Activated CD4-positive, alpha-beta T cell treated with anti-CD3 and anti-CD28 coated beads for 36 hours (primary cell): ENCODE results near the gene CPS1. TPM values are rescaled to one million over a fixed set of nuclear protein-coding genes. Genes with fewer than 3 reads are reported as not detected.

Experiments used
- ATAC-seq: fragments of 200-7000 bp; cut with Tn5 transposase; one replicate; pipeline ENCODE4 v1.10.0; 2021; ENCODE audit warnings: mild to moderate bottlenecking, moderate library complexity
- CTCF ChIA-PET: fragments of 350-600 bp; sonication (Branson Sonifier 250); formaldehyde crosslinking; loops from one replicate; lab custom pipeline; 2021; ENCODE audit warnings: antibody characterized with exemption; lab: Charles Lee
- POLR2A ChIA-PET: fragments of 350-600 bp; sonication (Branson Sonifier 250); formaldehyde crosslinking; loops from one replicate; lab custom pipeline; 2021; ENCODE audit warnings: antibody characterized with exemption, inconsistent platforms; lab: Charles Lee
- DNase-seq: peaks from one replicate; pipeline ENCODE4 v3.0.0-alpha.2; 2020
- H3K27ac Mint-ChIP-seq: one replicate; pipeline ENCODE4 v1.8.0; 2021; ENCODE audit warnings: mixed read lengths
- H3K27me3 Mint-ChIP-seq: one replicate; pipeline ENCODE4 v1.8.0; 2021; ENCODE audit warnings: mixed read lengths
- H3K36me3 Mint-ChIP-seq: one replicate; pipeline ENCODE4 v1.8.0; 2021; ENCODE audit warnings: low read depth, mixed read lengths
- H3K4me1 Mint-ChIP-seq: one replicate; pipeline ENCODE4 v1.8.0; 2021; ENCODE audit warnings: mixed read lengths
- H3K4me3 Mint-ChIP-seq: one replicate; pipeline ENCODE4 v1.8.0; 2021; ENCODE audit warnings: mild to moderate bottlenecking, moderate library complexity, mixed read lengths
- H3K9me3 Mint-ChIP-seq: one replicate; pipeline ENCODE4 v1.8.0; 2021; ENCODE audit warnings: low read depth, mixed read lengths
- intact Hi-C, 2 experiments: fragments of 100-400 bp; cut with DNase I in 1 of 2; cut with micrococcal nuclease in 1 of 2; formaldehyde crosslinking; loops; one replicate each; pipeline versions ENCODE4 v1.14.2 to v1.15.1; 2022 to 2024; cut with DNase I, micrococcal nuclease
- total RNA-seq, 2 experiments: library from RNA; stranded (reverse); gene quantifications; one replicate each; pipeline ENCODE4 v1.2.3, GENCODE V29; 2021

Gene CPS1
- total RNA-seq, 2 experiments from 2014 or later, result 3.2 to 3.5 TPM

- Mint-ChIP-seq H3K9me3 (no peaks in the 10 kb centered on the region), H3K27me3 (peaks cover 2% of the 10 kb centered on the region), H3K4me1 (no peaks in the 10 kb centered on the region), H3K36me3 (no peaks in the 10 kb centered on the region), H3K27ac (no peak overlapping the region), H3K4me3 (no peak overlapping the region)
- no peak for ATAC-seq
- DNase-seq, result no peak
- CTCF ChIA-PET, result interaction anchor here (0.9 to 2.0 kb wide), 2 partner anchors 10 to 42 kb away, joined by 3 to 4 read pairs; no protein-coding TSS in a partner anchor
- intact Hi-C loops, result loop anchor here (1.0 to 5.0 kb wide), 4 partner anchors 458 to 1990 kb away; no protein-coding TSS in a partner anchor
- POLR2A ChIA-PET, result no interaction called here
These were observed 21.1 kb downstream of the CPS1 start for GRCh38 chr2:210577263-210578071.

DNA sequence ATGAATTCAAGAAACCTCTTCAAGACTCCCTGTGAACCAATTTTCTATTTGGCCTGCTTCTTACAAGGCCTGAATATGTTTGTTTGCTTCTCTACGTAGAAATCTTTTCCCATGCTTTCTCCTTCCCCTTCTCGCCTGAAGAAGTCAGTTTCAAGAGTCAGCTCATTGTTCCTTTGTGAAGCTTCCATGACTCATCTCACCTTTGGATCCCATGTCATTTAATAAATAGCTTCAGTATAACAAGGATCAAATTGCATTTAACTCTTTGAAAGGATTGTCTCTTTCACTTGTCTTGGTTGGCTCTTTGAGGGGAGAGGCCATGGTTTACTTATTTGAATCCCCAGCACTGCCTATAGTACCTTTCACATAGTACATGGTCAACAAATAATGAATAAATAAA, 28.4 kb downstream of the CPS1 start:
- DNase-seq (no peak), ATAC-seq (no peak)
- intact Hi-C loops, result no loop called here
- no peak overlapping the region for H3K27ac Mint-ChIP-seq
- H3K4me3 Mint-ChIP-seq, result no peak overlapping the region
- H3K36me3 Mint-ChIP-seq, result no peaks in the 10 kb centered on the region
- no peaks in the 10 kb centered on the region for H3K9me3 Mint-ChIP-seq
- POLR2A ChIA-PET, result no interaction called here
- H3K27me3 Mint-ChIP-seq, result no peaks in the 10 kb centered on the region
- no peaks in the 10 kb centered on the region for H3K4me1 Mint-ChIP-seq
- CTCF ChIA-PET, result no interaction called here

GRCh38 chr2:210586381-210586780, 30.0 kb downstream of the CPS1 start:
- H3K36me3 Mint-ChIP-seq, result no peaks in the 10 kb centered on the region
- H3K27me3 Mint-ChIP-seq, result no peaks in the 10 kb centered on the region
- ATAC-seq, result no peak
- no peak for DNase-seq
- POLR2A ChIA-PET, result interaction anchor here (0.6 kb wide), 1 partner anchor 842 kb away, joined by 3 read pairs; no protein-coding TSS in a partner anchor
- no peak overlapping the region for H3K27ac Mint-ChIP-seq
- no peaks in the 10 kb centered on the region for H3K9me3 Mint-ChIP-seq
- CTCF ChIA-PET, result interaction anchor here (1.7 kb wide), 1 partner anchor 11 kb away, joined by 4 read pairs; no protein-coding TSS in a partner anchor
- intact Hi-C loops, result no loop called here
- H3K4me1 Mint-ChIP-seq, result no peaks in the 10 kb centered on the region
- H3K4me3 Mint-ChIP-seq, result no peak overlapping the region

GRCh38 chr2:210591663-210592062, 35.3 kb downstream of the CPS1 start:
- Mint-ChIP-seq H3K27me3 (no peaks in the 10 kb centered on the region), H3K4me3 (no peak overlapping the region), H3K27ac (no peak overlapping the region), H3K9me3 (no peaks in the 10 kb centered on the region), H3K4me1 (no peaks in the 10 kb centered on the region), H3K36me3 (no peaks in the 10 kb centered on the region)
- POLR2A ChIA-PET, result no interaction called here
- DNase-seq (no peak), ATAC-seq (no peak)
- intact Hi-C loops, result no loop called here
- CTCF ChIA-PET, result no interaction called here

DNA sequence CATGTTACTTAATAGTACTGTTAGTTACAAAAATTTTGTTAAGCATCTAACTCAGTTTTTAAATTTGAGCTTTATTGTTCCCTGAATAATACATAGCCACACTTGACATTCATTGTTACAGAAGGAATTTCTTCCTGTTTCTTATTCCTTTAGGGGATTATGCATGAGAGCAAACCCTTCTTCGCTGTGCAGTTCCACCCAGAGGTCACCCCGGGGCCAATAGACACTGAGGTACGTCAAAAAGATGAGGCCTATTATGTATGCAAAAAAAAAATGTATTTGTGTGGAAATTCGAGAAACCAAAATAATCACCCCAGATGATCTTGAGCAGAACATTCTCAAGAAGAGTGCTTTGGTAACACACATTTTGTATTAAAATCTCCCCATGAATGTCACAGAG, 36.3 kb downstream of the CPS1 start:
- H3K9me3 Mint-ChIP-seq, result no peaks in the 10 kb centered on the region
- H3K4me1 Mint-ChIP-seq, result no peaks in the 10 kb centered on the region
- ChIA-PET POLR2A (no interaction called here), CTCF (no interaction called here)
- intact Hi-C loops, result no loop called here
- DNase-seq, result no peak
- no peaks in the 10 kb centered on the region for H3K27me3 Mint-ChIP-seq
- H3K4me3 Mint-ChIP-seq, result no peak overlapping the region
- H3K36me3 Mint-ChIP-seq, result no peaks in the 10 kb centered on the region
- no peak overlapping the region for H3K27ac Mint-ChIP-seq
- no peak for ATAC-seq

GRCh38 chr2:210593166-210593565, 36.8 kb downstream of the CPS1 start:
- intact Hi-C loops, result no loop called here
- no peak overlapping the region for H3K27ac Mint-ChIP-seq
- POLR2A ChIA-PET, result no interaction called here
- H3K36me3 Mint-ChIP-seq, result no peaks in the 10 kb centered on the region
- H3K4me3 Mint-ChIP-seq, result no peak overlapping the region
- CTCF ChIA-PET, result no interaction called here
- H3K9me3 Mint-ChIP-seq, result peaks cover 2% of the 10 kb centered on the region
- DNase-seq, result no peak
- ATAC-seq, result no peak
- no peaks in the 10 kb centered on the region for H3K27me3 Mint-ChIP-seq
- H3K4me1 Mint-ChIP-seq, result no peaks in the 10 kb centered on the region

DNA sequence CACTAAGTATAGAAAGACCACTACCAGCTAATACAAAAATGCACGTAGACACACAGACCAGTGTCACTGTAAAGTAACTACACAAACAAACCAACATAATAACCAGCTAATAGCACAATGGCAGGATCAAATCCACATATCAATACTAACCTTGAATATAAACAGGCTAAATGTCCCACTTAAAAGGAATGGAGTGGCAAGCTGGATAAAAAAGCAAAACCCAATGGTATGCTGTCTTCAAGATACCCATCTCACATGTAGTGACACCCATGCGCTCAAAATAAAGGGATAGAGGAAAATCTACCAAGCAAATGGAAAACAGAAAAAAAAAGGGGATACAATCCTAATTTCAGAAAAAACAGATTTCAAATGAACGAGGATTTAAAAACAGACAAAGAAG, 41.8 kb downstream of the CPS1 start:
- POLR2A ChIA-PET, result no interaction called here

DNA sequence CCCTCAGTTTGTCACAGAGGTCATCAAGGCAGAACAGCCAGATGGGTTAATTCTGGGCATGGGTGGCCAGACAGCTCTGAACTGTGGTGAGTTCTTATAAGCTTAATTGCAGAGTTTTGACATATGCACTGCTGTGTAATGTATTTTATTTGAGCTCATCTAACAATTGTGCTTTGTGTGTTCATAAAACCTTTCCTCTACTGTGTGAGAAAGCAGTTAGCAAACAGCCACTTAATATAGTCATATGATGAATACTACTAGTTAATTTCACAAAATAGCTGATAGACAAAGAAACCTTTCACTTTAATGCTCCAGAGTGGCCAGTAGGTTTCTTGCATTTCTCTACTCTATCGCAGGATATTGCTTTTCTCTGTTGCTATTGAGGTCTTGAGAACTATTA, 43.1 kb downstream of the CPS1 start:
- Mint-ChIP-seq H3K27ac (no peak overlapping the region), H3K9me3 (peaks cover 4% of the 10 kb centered on the region), H3K4me3 (no peak overlapping the region), H3K36me3 (no peaks in the 10 kb centered on the region), H3K4me1 (no peaks in the 10 kb centered on the region), H3K27me3 (peaks cover 2% of the 10 kb centered on the region)
- ChIA-PET CTCF (no interaction called here), POLR2A (no interaction called here)
- intact Hi-C loops, result no loop called here
- ATAC-seq, result no peak
- DNase-seq, result no peak

More for the DNA sequence above, 41.8 kb downstream of the CPS1 start:
- intact Hi-C loops, result no loop called here
- Mint-ChIP-seq H3K36me3 (no peaks in the 10 kb centered on the region), H3K9me3 (peaks cover 4% of the 10 kb centered on the region), H3K27ac (no peak overlapping the region), H3K4me3 (no peak overlapping the region), H3K4me1 (no peaks in the 10 kb centered on the region), H3K27me3 (peaks cover 2% of the 10 kb centered on the region)
- DNase-seq (no peak), ATAC-seq (no peak)
- CTCF ChIA-PET, result interaction anchor here (1.4 kb wide), 1 partner anchor 11 kb away, joined by 4 read pairs; no protein-coding TSS in a partner anchor

DNA sequence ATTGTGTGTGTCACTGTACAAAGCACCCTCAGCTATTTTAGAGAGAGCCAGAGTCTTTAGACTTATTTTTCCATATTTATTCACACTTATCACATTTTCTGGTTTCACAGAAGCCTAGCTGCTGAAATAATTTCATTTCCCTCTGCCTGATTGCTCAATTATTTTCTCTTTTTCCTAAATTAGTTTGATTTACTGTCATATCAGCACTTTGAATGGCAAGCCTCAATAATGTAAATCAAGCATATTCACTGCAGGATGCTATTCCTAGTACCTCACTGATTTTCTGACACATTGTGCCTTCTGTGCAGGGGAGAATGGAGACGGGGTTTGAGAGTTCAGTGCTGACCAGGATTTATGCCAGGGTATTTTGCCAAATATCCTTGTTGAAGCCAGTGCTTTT, 48.3 kb downstream of the CPS1 start:
- POLR2A ChIA-PET, result no interaction called here
- no peak for DNase-seq
- Mint-ChIP-seq H3K27ac (no peak overlapping the region), H3K27me3 (no peaks in the 10 kb centered on the region), H3K4me1 (no peaks in the 10 kb centered on the region), H3K36me3 (no peaks in the 10 kb centered on the region), H3K4me3 (no peak overlapping the region), H3K9me3 (no peaks in the 10 kb centered on the region)
- intact Hi-C loops, result no loop called here
- ATAC-seq, result no peak
- CTCF ChIA-PET, result no interaction called here

GRCh38 chr2:210606001-210606400, 49.6 kb downstream of the CPS1 start:
- POLR2A ChIA-PET, result no interaction called here
- Mint-ChIP-seq H3K4me3 (no peak overlapping the region), H3K27ac (no peak overlapping the region), H3K9me3 (no peaks in the 10 kb centered on the region), H3K36me3 (no peaks in the 10 kb centered on the region), H3K4me1 (no peaks in the 10 kb centered on the region), H3K27me3 (no peaks in the 10 kb centered on the region)
- no peak for ATAC-seq
- intact Hi-C loops, result no loop called here
- CTCF ChIA-PET, result interaction anchor here (1.1 kb wide), 1 partner anchor 12 kb away, joined by 3 read pairs; no protein-coding TSS in a partner anchor
- no peak for DNase-seq

DNA sequence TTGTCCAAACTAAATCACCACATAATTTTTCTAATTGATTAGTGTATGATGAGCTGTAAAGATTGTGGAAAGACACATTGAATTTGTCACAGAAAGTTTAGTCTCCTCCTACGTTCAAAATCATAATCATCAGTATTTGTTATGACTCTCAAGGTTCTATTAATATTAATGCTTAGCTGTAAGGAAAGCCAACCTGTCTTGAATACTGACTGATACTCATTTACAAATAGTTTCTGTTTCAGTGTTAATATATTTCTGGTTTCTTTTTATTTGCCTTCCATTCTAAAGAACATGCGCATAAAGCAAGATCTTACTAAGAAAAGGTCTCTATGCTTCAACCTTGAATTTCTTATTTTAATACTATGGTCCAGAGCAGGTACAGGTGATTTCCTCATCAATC, 55.1 kb downstream of the CPS1 start:
- Mint-ChIP-seq H3K4me1 (no peaks in the 10 kb centered on the region), H3K27ac (no peak overlapping the region), H3K36me3 (no peaks in the 10 kb centered on the region), H3K9me3 (no peaks in the 10 kb centered on the region), H3K4me3 (no peak overlapping the region), H3K27me3 (no peaks in the 10 kb centered on the region)
- ChIA-PET CTCF (no interaction called here), POLR2A (no interaction called here)
- ATAC-seq (no peak), DNase-seq (no peak)
- intact Hi-C loops, result no loop called here

GRCh38 chr2:210616074-210616473, 59.7 kb downstream of the CPS1 start:
- ATAC-seq, result no peak
- H3K36me3 Mint-ChIP-seq, result no peaks in the 10 kb centered on the region
- no peak for DNase-seq
- CTCF ChIA-PET, result no interaction called here
- POLR2A ChIA-PET, result no interaction called here
- intact Hi-C loops, result loop anchor here in 1 of 2 experiments (2.0 kb wide), 1 partner anchor 543 kb away; no protein-coding TSS in a partner anchor
- H3K4me3 Mint-ChIP-seq, result no peak overlapping the region
- H3K4me1 Mint-ChIP-seq, result no peaks in the 10 kb centered on the region
- H3K9me3 Mint-ChIP-seq, result no peaks in the 10 kb centered on the region
- no peak overlapping the region for H3K27ac Mint-ChIP-seq
- no peaks in the 10 kb centered on the region for H3K27me3 Mint-ChIP-seq
